Measurements from ENCODE around the gene C2CD4C. TPM values are rescaled to one million over a fixed set of nuclear protein-coding genes. Genes with fewer than 3 reads are reported as not detected.
"Not testable (repeated sequence)": the region's sequence is repeated elsewhere in the genome, so short reads cannot be mapped to it uniquely, and the experiment has no call there.

Gene C2CD4C
- total and polyA plus RNA-seq, 2 of the 13 experiments (the other 11 are each of a cell fraction or from before 2014, with no cell fraction given) = not detected

- TF ChIP-seq, protein P1, sequence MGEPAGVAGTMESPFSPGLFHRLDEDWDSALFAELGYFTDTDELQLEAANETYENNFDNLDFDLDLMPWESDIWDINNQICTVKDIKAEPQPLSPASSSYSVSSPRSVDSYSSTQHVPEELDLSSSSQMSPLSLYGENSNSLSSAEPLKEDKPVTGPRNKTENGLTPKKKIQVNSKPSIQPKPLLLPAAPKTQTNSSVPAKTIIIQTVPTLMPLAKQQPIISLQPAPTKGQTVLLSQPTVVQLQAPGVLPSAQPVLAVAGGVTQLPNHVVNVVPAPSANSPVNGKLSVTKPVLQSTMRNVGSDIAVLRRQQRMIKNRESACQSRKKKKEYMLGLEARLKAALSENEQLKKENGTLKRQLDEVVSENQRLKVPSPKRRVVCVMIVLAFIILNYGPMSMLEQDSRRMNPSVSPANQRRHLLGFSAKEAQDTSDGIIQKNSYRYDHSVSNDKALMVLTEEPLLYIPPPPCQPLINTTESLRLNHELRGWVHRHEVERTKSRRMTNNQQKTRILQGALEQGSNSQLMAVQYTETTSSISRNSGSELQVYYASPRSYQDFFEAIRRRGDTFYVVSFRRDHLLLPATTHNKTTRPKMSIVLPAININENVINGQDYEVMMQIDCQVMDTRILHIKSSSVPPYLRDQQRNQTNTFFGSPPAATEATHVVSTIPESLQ (CRISPR knock-in tag; conservative IDR thresholded peaks at IDR 0.05) = no peak
- TF ChIP-seq ATAD3A (CRISPR knock-in tag; IDR thresholded peaks at IDR 0.05) (no peak), EEA1 (CRISPR knock-in tag; IDR thresholded peaks at IDR 0.05; ENCODE audit: borderline replicate concordance) (no peak), PREB (CRISPR knock-in tag; IDR thresholded peaks at IDR 0.05) (no peak), RBFOX2 (IDR thresholded peaks at IDR 0.05; ENCODE audit: low read depth, low read length) (no peak)
Measured at GRCh38 chr19:359653-359925, 49.4 kb downstream of the C2CD4C start (continued).

DNA sequence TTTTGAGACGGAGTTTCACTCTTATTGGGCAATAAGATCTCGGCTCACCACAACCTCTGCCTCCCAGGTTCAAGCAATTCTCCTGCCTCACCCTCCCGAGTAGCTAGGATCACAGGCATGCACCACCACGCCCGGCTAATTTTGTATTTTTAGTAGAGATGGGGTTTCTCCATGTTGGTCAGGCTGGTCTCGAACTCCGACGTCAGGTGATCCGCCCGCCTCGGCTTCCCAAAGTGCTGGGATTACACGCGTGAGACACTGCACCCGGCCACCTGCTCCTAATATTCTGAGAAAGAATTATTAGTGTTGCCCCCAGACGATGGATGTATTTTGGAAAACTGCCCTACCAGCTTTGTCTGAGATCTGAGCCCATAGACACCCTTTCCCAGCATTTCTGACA, 53.4 kb downstream of the C2CD4C start:
- H3K4me3 ChIP-seq (replicated peaks in 1 of 3; ENCODE audit: insufficient read depth in 1 of 3, low read depth in 2 of 3, low read length in 3 of 3); CTCF ChIA-PET (ENCODE audit: low intra/inter-chr PET ratio, low total read pairs); POLR2A ChIA-PET; DNase-seq (ENCODE audit: low spot score); FAIRE-seq; H3K27ac ChIP-seq (ENCODE audit: extremely low read length, insufficient read depth, low read length); BruUV-seq (replicated peaks); H3K36me3 ChIP-seq (replicated peaks in 1 of 2; ENCODE audit: control insufficient read depth in 1 of 2, insufficient read depth in 2 of 2, low read length in 2 of 2); H3K4me2 ChIP-seq (ENCODE audit: low read depth, low read length); ATAC-seq; in situ Hi-C loops (cut with HindIII; ENCODE audit: extremely low pct_ligation_motif_present, low pct_unique_long_range_greater_than_20kb); H4K20me1 ChIP-seq (ENCODE audit: insufficient read depth, low read length); intact Hi-C loops (cut with micrococcal nuclease; ENCODE audit: unreplicated experiment); H3K9ac ChIP-seq (ENCODE audit: insufficient read depth, low read depth, low read length); H3K79me2 ChIP-seq (ENCODE audit: insufficient read depth, low read length); H3K4me1 ChIP-seq (ENCODE audit: insufficient read depth, low read length); H2AFZ ChIP-seq (ENCODE audit: low read length): not testable (repeated sequence)
- peaks cover 0 to 13% of the 10 kb centered on the region in 2 experiments; a peak in 1 of 5 replicates for H3K27me3 ChIP-seq (ENCODE audit: control insufficient read depth in 1 of 2, insufficient read depth in 2 of 2, low read length in 2 of 2)
- WGBS (ENCODE audit: low lambda C conversion rate) = 39% methylated on average over 15 of the region's 15 CpGs
- H3K9me3 ChIP-seq (ENCODE audit: low read length) = peaks cover 16% of the 10 kb centered on the region

Small RNA genes within 50 kb of the gene (small RNA-seq; reads per million reads assigned to genes)
- 0 reads per million in 3 experiments for gene RNA5SP462 (ENCODE audit: insufficient read depth in 2 of 3, insufficient read length in 3 of 3, low read depth in 2 of 3, low replicate concordance in 1 of 3)

Other genes with a start within 250 kb of the C2CD4C start
- not detected in 2 replicates for gene PLPP2, start 117.7 kb downstream of the C2CD4C start, total RNA-seq (2016; rRNA removed; fragmentation: Illumina TruSeq; extraction: Trizol)
- gene PLPP2, start 117.7 kb downstream of the C2CD4C start, polyA plus RNA-seq (2011; rRNA removed) = not detected in 2 replicates
- 7.9 and 9.6 TPM in 2 replicates for gene MIER2, start 64.4 kb downstream of the C2CD4C start, total RNA-seq (2016; rRNA removed; fragmentation: Illumina TruSeq; extraction: Trizol)
- gene MIER2, start 64.4 kb downstream of the C2CD4C start, polyA plus RNA-seq (2011; rRNA removed) = 22.9 and 25.7 TPM in 2 replicates
- 4.8 and 9.0 TPM in 2 replicates for gene SHC2, start 51.9 kb upstream of the C2CD4C start, total RNA-seq (2016; rRNA removed; fragmentation: Illumina TruSeq; extraction: Trizol)
- gene SHC2, start 51.9 kb upstream of the C2CD4C start, polyA plus RNA-seq (2011; rRNA removed) = 18.3 and 35.8 TPM in 2 replicates
- gene MADCAM1, start 87.3 kb upstream of the C2CD4C start, total RNA-seq (2016; rRNA removed; fragmentation: Illumina TruSeq; extraction: Trizol) = 0.21 and 0.33 TPM in 2 replicates
- 0.29 and 0.39 TPM in 2 replicates for gene MADCAM1, start 87.3 kb upstream of the C2CD4C start, polyA plus RNA-seq (2011; rRNA removed)
- 4.2 and 6.2 TPM in 2 replicates for gene TPGS1, start 98.3 kb upstream of the C2CD4C start, total RNA-seq (2016; rRNA removed; fragmentation: Illumina TruSeq; extraction: Trizol)
- 1.1 and 2.0 TPM in 2 replicates for gene TPGS1, start 98.3 kb upstream of the C2CD4C start, polyA plus RNA-seq (2011; rRNA removed)
- gene CDC34, start 122.6 kb upstream of the C2CD4C start, total RNA-seq (2016; rRNA removed; fragmentation: Illumina TruSeq; extraction: Trizol) = 119 and 138 TPM in 2 replicates
- gene CDC34, start 122.6 kb upstream of the C2CD4C start, polyA plus RNA-seq (2011; rRNA removed) = 140 and 150 TPM in 2 replicates
- gene GZMM, start 134.9 kb upstream of the C2CD4C start, total RNA-seq (2016; rRNA removed; fragmentation: Illumina TruSeq; extraction: Trizol) = not detected in 2 replicates
- 0.07 TPM in 1 of 2 replicates, not detected in the other for gene GZMM, start 134.9 kb upstream of the C2CD4C start, polyA plus RNA-seq (2011; rRNA removed)
- 136 and 309 TPM in 2 replicates for gene BSG, start 163.4 kb upstream of the C2CD4C start, total RNA-seq (2016; rRNA removed; fragmentation: Illumina TruSeq; extraction: Trizol)
- 754 and 1,057 TPM in 2 replicates for gene BSG, start 163.4 kb upstream of the C2CD4C start, polyA plus RNA-seq (2011; rRNA removed)
- gene HCN2, start 180.7 kb upstream of the C2CD4C start, total RNA-seq (2016; rRNA removed; fragmentation: Illumina TruSeq; extraction: Trizol) = not detected in 2 replicates
- gene HCN2, start 180.7 kb upstream of the C2CD4C start, polyA plus RNA-seq (2011; rRNA removed) = 0.01 and 0.05 TPM in 2 replicates
- 52.5 and 78.0 TPM in 2 replicates for gene POLRMT, start 224.4 kb upstream of the C2CD4C start, total RNA-seq (2016; rRNA removed; fragmentation: Illumina TruSeq; extraction: Trizol)
- gene POLRMT, start 224.4 kb upstream of the C2CD4C start, polyA plus RNA-seq (2011; rRNA removed) = 101 and 114 TPM in 2 replicates
- gene FGF22, start 230.7 kb upstream of the C2CD4C start, total RNA-seq (2016; rRNA removed; fragmentation: Illumina TruSeq; extraction: Trizol) = 0.24 TPM in 1 of 2 replicates, not detected in the other
- 0.07 TPM in 1 of 2 replicates, not detected in the other for gene FGF22, start 230.7 kb upstream of the C2CD4C start, polyA plus RNA-seq (2011; rRNA removed)